ENCODE measurements around the gene CGN. TPM values are rescaled to one million over a fixed set of nuclear protein-coding genes. Genes with fewer than 3 reads are reported as not detected.

The CGN gene
- total RNA-seq, 1 experiment from 2014 or later: 147 TPM

DNA sequence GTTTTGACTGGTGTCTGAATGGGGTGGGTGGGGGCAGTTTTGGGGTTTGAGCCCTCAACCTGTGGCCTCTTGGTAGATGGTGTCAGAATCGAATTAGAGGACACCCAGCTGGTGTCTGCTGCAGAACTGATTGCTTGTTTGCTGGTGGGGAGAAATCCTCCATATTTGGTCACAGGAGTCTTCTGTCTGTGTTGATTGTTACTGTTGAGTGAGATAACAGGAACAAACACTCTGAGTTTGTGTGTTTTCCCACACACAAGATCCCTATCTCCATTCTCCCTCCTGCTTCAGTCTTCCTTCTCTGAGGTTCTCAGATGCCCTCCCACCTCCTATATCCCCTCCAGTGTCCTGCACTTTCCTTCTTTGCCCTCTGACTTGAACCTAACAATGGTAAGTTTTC is 19.1 kb upstream of the CGN start:
- Mint-ChIP-seq H3K36me3 (ENCODE audit: insufficient read depth, unreplicated experiment) (no peaks in the 10 kb centered on the region), H3K4me3 (ENCODE audit: unreplicated experiment) (no peak overlapping the region), H3K27ac (ENCODE audit: unreplicated experiment) (peak overlapping the region; percentile 43), H3K9me3 (ENCODE audit: unreplicated experiment) (no peaks in the 10 kb centered on the region), H3K27me3 (ENCODE audit: insufficient read depth, unreplicated experiment) (no peaks in the 10 kb centered on the region), H3K4me1 (ENCODE audit: low read depth, unreplicated experiment) (peaks cover 23% of the 10 kb centered on the region)
- DNase-seq: no peak
- intact Hi-C loops (cut with micrococcal nuclease; ENCODE audit: unreplicated experiment): no loop called here
- peaks cover 21% of the 10 kb centered on the region for H3K4me1 ChIP-seq
- no peaks in the 10 kb centered on the region for H3K36me3 ChIP-seq (ENCODE audit: control insufficient read depth, insufficient read depth, low read length)
- no peaks in the 10 kb centered on the region for H3K27me3 ChIP-seq (replicated peaks; ENCODE audit: control insufficient read depth, insufficient read depth, low read length)
- POLR2A ChIA-PET: no interaction called here
- TF ChIP-seq, protein P1, sequence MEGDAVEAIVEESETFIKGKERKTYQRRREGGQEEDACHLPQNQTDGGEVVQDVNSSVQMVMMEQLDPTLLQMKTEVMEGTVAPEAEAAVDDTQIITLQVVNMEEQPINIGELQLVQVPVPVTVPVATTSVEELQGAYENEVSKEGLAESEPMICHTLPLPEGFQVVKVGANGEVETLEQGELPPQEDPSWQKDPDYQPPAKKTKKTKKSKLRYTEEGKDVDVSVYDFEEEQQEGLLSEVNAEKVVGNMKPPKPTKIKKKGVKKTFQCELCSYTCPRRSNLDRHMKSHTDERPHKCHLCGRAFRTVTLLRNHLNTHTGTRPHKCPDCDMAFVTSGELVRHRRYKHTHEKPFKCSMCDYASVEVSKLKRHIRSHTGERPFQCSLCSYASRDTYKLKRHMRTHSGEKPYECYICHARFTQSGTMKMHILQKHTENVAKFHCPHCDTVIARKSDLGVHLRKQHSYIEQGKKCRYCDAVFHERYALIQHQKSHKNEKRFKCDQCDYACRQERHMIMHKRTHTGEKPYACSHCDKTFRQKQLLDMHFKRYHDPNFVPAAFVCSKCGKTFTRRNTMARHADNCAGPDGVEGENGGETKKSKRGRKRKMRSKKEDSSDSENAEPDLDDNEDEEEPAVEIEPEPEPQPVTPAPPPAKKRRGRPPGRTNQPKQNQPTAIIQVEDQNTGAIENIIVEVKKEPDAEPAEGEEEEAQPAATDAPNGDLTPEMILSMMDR (IDR thresholded peaks at IDR 0.05; ENCODE audit: insufficient read depth in 1 of 2, low read depth in 1 of 2, low read length in 1 of 2, severe bottlenecking in 1 of 2, unreplicated experiment in 1 of 2): no peak
- H3K4me3 ChIP-seq (ENCODE audit: low read depth, low read length): no peak overlapping the region
- CTCF ChIA-PET: no interaction called here
- no TSS peak for BruUV-seq (replicated peaks)
- H3K9me3 ChIP-seq: no peaks in the 10 kb centered on the region; the same call in 1 of the 2 replicates

DNA sequence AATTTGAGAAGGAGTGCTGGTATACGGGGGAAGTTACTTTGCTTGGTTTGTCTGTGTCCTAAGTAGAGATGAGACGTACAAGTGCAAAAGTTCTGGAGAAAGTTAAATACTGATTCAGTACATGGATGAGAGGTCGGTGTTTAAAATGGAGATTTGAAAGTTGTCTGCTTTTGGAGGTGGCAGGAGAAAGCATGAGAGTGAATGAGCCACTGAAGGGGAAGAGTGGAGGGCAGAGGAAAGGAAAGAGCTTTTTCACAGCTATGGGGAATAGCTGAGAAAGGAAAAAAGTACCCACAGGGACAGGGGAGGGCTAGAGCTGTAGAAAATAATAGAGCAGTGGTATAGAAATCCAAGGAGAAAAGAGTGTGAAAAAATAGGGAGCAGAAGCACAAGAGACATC is 18.1 kb upstream of the CGN start:
- H3K9me3 Mint-ChIP-seq (ENCODE audit: unreplicated experiment): no peaks in the 10 kb centered on the region
- TF ChIP-seq, protein P1 (IDR thresholded peaks at IDR 0.05; ENCODE audit: insufficient read depth in 1 of 2, low read depth in 1 of 2, low read length in 1 of 2, severe bottlenecking in 1 of 2, unreplicated experiment in 1 of 2): no peak
- peak overlapping the region; percentile 1 for H3K27ac Mint-ChIP-seq (ENCODE audit: unreplicated experiment)
- intact Hi-C loops (cut with micrococcal nuclease; ENCODE audit: unreplicated experiment): no loop called here
- H3K4me3 ChIP-seq (ENCODE audit: low read depth, low read length): no peak overlapping the region
- DNase-seq: no peak
- H3K27me3 Mint-ChIP-seq (ENCODE audit: insufficient read depth, unreplicated experiment): no peaks in the 10 kb centered on the region
- peaks cover 23% of the 10 kb centered on the region for H3K4me1 Mint-ChIP-seq (ENCODE audit: low read depth, unreplicated experiment)
- ChIA-PET CTCF (no interaction called here), POLR2A (interaction anchor here (2.4 kb wide), 1 partner anchor 18 kb away, joined by 41 read pairs; the partner anchor contains the start of gene CGN)
- H3K4me3 Mint-ChIP-seq (ENCODE audit: unreplicated experiment): no peak overlapping the region
- no peaks in the 10 kb centered on the region for H3K36me3 ChIP-seq (ENCODE audit: control insufficient read depth, insufficient read depth, low read length)
- BruUV-seq (replicated peaks): no TSS peak
- H3K4me1 ChIP-seq: peaks cover 21% of the 10 kb centered on the region
- no peaks in the 10 kb centered on the region for H3K36me3 Mint-ChIP-seq (ENCODE audit: insufficient read depth, unreplicated experiment)
- H3K27me3 ChIP-seq (replicated peaks; ENCODE audit: control insufficient read depth, insufficient read depth, low read length): no peaks in the 10 kb centered on the region
- no peaks in the 10 kb centered on the region; the same call in 1 of the 2 replicates for H3K9me3 ChIP-seq

DNA sequence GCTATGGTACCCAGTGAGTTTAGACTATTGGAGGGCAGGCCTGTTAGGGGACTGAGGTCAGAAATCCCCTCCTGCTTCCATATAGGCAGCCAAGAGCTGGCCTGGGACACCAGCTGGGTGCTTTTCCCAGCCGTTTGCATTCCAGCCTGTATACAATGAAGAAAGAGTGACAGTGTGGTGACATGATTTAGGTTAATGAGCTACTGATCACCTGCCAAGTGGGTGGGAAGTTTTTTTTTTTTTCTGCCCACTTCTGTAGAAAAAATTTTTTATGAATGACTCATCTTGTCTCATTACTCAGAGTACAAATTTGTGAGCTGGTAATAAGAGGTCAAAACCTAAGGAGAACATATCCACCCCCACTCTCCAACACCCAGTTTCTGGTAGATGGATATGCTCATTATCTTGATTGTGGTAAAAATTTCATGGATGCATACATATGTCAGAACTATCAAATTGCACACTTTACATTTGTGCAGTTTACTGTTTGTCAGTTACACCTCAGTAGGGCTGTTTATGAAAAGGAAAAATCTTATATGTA is 16.4 kb upstream of the CGN start:
- H3K27ac Mint-ChIP-seq (ENCODE audit: unreplicated experiment): peak overlapping the region; percentile 56

More for the DNA sequence above, 16.4 kb upstream of the CGN start:
- no TSS peak for BruUV-seq (replicated peaks)
- H3K27me3 Mint-ChIP-seq (ENCODE audit: insufficient read depth, unreplicated experiment): no peaks in the 10 kb centered on the region
- no peaks in the 10 kb centered on the region for H3K9me3 Mint-ChIP-seq (ENCODE audit: unreplicated experiment)
- Histone ChIP-seq H3K36me3 (ENCODE audit: control insufficient read depth, insufficient read depth, low read length) (no peaks in the 10 kb centered on the region), H3K27me3 (replicated peaks; ENCODE audit: control insufficient read depth, insufficient read depth, low read length) (no peaks in the 10 kb centered on the region), H3K9me3 (no peaks in the 10 kb centered on the region), H3K4me3 (ENCODE audit: low read depth, low read length) (no peak overlapping the region), H3K4me1 (peaks cover 21% of the 10 kb centered on the region)
- H3K36me3 Mint-ChIP-seq (ENCODE audit: insufficient read depth, unreplicated experiment): no peaks in the 10 kb centered on the region
- CTCF ChIA-PET: interaction anchor here (0.6 to 1.1 kb wide), 3 partner anchors 15 to 200 kb away, joined by 3 to 9 read pairs (median 4); no protein-coding TSS in a partner anchor
- intact Hi-C loops (cut with micrococcal nuclease; ENCODE audit: unreplicated experiment): no loop called here
- DNase-seq: peak; percentile 57 to 60
- peaks cover 23% of the 10 kb centered on the region for H3K4me1 Mint-ChIP-seq (ENCODE audit: low read depth, unreplicated experiment)
- no peak overlapping the region for H3K4me3 Mint-ChIP-seq (ENCODE audit: unreplicated experiment)
- TF ChIP-seq, protein P1 (IDR thresholded peaks at IDR 0.05; ENCODE audit: insufficient read depth in 1 of 2, low read depth in 1 of 2, low read length in 1 of 2, severe bottlenecking in 1 of 2, unreplicated experiment in 1 of 2): no peak
- POLR2A ChIA-PET: interaction anchor here (0.7 to 2.4 kb wide), 6 partner anchors 9 to 447 kb away, joined by 3 to 41 read pairs (median 6); partner anchors contain the start of genes CGN and TUFT1

All from Caco-2 (cell line).